OCI-M2 (cell line): Measurements from ENCODE around the gene MISP3.

Experiments used
- DNase-seq: peaks from one replicate; lab custom pipeline; 2025; ENCODE audit not compliant: unreplicated experiment; lab: John Stamatoyannopoulos, UW

MISP3 gene

DNA sequence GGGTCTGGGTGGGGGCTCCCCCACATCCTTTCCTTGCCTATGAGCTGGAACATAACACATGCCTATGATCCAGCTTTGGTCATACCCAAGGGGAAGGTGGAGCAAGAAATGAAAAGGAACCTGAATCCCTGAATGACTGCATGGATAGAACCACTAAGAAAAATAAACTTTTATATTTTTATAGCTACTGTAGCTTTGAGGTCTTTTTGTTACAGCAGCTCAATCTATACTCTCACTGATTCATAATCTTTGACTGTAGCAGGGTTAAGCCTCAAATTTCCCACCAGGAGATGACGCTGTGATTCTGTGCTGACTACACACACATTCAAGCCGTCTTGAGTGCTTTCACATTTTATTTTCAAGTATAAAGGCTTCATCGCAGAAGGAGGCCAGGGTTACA, 19.6 kb upstream of the MISP3 start:
- no peak for DNase-seq

DNA sequence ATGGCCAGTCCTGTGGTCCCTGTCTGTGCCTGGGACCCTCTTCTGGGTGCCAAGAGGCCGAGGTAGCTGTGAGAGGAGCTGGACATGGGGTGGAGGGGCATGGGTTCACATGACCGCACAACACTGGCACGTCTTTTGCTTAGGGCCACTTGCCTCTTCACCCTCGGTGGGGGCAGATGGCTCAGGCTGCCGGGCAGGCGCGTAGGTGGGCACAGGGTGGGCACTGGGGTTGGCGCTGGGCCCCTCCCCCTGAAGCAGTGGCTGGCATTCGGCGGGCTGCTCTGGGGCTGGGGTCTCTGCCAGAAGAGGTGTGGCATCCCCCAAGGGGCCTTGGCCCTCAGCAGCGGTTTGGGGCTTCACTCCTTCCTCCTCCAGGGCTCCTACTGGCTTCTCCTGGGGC, 19.1 kb upstream of the MISP3 start:
- DNase-seq = no peak

DNA sequence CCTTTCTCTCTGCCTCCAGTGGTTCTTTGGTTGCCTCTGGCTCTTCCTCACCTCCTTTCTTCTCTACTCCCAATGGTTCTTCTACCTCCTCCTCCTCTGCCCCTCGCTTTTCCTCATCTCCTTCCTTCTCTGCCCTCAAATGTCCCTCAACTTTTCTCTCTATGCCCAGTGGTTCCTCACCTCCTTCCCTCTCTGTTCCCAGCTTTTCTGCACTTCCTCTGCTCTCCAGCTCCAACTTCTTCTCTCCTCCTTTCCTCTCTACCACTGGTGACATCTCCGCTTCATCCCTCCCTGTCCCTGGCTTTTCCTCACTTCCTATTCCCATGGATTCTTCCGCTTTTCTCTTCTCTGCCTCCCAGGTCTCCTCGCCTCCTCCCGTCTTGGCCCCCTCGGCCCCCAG, 18.5 kb upstream of the MISP3 start:
- DNase-seq = no peak

DNA sequence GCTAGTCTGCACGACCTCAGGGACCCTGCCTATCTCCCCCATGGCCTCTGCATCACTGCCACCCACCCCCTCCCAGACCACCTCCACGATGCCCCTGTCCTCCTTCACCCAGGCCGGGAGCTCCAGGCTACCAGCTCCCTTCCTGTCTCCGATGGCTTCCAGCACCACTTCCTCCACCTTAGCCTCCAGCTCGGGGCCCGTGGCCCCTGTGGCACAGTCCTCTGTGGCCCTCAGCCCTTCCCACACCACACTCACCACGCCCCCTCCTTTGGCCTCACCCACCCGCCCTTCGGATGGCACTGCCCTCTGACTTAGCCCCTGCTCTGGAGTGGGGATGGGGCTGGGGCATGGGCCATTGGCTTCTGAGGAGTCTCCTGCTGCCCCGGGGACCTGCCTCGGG, 17.9 kb upstream of the MISP3 start:
- no peak for DNase-seq

DNA sequence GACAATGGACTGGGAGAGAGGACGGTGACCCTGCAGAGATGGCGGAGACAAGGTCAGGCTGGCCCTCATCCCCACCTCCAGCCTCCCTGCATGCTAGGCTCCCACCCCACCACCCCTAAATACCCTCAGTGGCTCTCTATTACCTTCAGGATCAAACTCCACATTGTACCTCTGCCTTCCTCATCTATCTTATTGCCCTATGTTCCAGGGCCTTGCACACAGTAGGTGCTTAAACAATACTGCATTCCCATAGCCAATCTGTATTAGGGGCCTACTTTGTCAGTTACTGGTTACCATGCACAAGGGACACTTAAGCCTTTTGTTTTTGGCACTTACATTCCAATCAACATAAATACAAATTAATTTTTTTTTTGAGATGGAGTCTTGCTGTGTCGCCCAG, 17.2 kb upstream of the MISP3 start:
- DNase-seq = no peak

DNA sequence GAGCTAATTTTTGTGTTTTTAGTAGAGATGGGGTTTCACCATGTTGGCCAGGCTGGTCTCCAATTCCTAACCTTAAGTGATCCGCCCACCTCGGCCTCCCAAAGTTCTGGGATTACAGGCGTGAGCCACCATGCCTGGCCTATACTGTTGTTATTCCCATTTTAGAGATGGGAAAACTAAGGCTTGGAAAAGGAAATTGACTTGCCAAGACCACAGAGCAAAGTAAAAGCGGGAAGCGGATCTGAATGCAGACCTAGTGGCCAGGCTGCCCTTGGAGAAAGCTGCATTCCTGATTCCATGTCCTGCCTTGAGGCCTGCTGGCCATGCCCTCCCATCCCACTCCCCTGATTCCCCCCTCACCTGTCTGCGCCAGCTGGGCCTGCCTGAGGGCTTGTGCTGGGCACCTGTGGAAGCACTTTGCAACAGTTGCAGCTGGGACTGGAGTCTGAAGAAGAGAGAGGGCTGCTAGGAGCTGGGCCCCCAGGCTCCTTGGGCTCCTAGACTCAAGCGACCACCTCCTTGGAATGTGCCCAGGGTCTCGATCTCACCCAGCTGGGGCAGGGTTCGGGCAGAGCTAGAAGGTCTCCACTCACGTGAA, 16.4 kb upstream of the MISP3 start:
- no peak for DNase-seq

DNA sequence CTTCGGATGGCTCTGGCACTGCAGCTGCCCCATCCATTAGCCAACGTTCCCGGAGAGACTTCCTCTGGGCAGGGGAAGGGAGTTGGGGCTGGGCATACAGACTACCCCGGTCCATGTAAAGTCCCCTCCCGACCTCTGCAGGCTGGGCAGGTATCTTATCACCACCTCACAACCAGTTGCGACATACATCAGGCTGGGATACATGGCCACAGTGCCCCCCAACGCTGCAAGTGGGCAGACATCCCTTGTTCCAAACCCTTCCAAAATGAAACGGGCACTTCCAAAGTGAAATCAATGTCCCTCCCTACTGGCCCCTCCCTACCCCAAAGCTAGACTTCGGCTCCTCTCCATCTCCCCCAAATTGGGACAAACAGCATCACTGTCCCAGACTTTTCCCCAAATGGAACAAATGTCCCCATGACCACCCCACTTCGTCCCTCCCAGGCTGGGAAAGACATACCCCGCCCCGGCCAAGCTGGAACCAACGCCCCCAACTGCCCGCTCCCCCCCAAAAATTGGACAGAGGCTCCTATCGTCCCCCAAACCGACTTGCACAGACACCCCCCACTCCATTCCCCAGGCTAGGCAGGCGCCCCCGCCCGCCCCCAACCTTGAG, 15.7 kb upstream of the MISP3 start:
- no peak for DNase-seq

DNA sequence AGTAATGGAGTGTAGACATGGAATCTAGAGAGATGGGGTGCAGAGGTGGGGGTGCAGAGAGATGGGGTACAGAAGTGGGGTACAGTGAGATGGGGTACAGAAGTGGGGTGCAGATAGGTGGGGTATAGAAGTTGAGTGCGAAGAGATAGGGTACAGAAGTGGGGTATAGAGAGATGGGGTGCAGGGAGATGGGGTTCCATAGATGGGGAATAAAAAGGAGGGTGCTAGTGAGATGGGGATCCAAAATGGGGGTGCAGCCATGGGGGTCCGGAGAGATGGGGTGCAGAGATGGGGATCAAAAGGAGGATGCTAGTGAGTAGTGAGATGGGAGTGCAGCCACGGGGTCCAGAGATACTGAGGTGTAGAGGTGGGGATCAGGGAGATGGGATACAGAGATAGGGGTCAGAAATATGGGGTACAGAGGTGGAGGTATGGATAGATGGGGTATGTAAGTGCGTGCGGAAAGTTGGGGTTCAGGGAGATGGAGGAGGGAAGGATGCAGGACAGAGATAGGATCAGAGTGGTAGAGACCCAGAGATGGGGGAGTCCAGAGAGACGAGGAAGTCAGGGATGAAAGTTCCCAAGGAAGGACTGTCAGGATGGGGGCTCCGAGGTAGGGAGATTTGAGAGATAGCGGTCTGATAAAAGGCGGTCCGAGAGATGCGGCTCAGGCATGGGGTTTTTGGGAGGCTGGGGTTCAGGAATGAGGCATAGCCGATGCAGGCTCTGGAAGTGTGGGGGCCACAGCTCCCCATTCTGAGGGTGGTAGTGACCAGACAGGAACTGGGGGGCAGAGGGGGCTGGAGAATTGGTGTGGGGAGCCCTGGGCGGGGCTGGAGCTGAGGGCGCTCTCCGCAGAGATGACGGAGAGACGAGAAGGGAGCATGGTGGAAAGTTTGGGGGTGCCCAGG, 14.1 kb upstream of the MISP3 start:
- DNase-seq = no peak

DNA sequence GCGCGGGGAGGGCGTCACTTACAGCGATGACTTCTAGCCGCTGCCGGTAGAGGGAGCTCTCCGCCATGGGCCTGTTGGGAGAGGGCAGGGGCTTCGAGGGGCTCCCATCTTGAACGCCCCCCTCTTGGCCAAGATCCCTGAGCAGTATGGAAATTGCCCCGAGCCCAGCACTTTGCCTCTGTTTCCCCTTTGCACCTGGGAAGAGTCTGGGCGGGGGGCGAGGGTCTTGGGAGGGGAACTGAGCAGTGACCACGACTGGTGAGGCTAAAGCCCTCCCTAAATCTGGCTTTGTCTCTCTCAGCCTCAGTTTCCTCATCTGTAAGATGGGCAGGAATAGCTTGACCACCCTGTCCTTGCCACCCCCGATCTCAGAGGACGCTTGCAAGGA, 13.5 kb upstream of the MISP3 start:
- DNase-seq = no peak

DNA sequence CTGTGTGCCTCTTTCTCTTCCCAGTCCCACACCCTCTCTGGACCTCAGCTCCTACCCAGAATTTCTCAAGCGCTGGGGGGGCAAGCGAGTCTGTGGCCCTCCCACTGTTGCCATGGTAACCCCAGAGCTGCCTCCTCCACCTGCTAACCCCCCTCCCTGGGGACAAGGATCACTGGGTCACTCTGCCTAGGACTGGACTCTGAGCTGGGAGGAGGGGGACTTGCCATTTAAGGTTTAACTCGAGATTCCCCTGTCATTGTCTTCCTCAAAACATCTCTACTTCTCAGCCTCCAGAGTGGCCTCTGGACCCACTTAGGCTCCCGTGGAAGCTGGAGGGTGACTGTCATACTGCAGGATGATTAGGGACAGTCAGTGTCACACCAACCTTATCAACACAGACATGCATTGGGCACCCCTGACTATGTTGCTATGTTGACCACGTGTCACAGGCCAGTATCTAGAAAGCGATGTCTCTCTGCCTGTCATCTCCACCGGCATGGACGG, 12.9 kb upstream of the MISP3 start:
- DNase-seq = peak; percentile 38

DNA sequence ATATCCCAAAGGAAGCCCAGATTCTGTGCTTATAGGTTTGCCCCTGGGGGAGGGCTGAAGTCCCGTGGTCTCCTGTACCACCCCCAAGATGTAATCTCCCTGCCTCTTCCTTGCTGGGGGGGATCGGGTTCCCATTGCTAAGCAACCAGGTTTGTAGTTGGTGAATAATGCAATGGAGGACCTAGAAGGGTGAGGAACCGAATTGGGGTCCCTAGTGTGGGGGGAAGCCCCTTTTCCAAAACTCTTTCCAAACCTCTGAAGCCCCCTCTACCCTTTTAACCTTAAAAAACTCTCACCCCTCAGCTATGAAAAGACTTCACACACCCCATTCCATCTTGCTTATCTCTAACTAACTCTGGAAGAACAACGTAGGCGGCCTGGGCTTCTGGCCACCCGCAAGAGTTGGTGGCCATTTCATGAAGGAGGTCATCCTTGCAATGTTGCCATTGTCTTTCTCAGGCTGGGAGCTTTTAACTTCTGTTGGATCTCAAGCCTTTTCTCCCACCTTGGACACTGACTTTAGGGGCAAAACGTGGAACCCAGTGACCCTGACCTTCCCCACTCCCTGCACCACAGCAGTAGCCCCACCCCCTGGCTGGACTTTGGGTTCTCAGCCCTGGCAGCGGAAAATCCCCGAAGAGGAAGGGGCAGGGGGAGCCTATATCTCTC, 11.4 kb upstream of the MISP3 start:
- peak; percentile 29 for DNase-seq

DNA sequence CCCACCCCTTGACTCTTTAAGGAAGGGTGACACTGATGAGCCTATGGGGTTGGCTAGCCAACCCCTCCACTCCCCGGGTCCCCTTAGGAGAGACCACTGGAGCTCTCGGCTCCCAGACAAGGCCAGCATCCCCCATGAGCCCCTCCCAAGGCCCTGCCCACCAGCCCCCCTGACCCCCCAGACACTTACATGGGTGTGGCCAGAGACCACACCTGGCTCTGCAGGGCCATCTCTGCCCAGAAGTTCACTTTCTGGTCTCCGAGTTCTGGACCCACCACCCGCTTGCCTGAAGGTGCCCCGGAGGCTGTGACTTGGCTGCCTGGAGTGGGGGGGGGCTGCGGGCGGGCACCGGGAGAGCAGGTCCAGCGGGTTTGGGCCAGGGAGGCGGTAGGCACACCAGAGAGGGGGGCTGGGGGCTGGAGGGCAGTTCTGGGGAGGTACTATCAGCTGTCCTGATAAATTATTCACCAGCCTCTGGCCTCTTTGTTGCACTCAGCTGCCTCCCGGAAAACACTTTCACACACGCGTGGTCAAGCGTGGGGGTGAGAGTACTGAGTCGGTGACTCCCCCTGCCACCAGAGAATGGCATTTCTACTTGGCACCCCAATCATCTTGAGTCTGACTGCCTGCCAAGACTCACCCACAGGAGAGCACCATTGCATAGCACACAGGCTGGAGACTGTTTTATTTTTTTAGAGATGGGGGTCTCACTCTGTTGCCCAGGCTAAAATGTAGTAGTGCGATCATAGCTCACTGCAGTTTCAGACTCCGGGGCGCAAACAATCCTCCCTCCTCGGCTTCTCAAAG, 10.6 kb upstream of the MISP3 start, which contains the start of gene PALM3:
PALM3 (minus strand) TSS at position 326 of the 807 bp plus-strand sequence; CDS start at position 230, 96 bp downstream.
- DNase-seq = no peak

DNA sequence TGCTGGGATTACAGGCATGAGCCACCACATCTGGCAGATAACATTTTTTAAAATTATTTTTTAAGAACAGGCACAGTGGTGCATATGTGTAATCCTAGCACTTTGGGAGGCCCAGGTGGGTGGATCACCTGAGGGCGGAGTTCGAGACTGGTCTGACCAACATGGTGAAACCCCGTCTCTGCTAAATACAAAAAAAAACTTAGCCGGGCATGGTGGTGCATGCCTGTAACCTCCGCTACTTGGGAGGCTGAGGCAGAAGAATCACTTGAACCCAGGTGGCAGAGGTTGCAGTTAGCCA, 10.1 kb upstream of the MISP3 start:
- no peak for DNase-seq

DNA sequence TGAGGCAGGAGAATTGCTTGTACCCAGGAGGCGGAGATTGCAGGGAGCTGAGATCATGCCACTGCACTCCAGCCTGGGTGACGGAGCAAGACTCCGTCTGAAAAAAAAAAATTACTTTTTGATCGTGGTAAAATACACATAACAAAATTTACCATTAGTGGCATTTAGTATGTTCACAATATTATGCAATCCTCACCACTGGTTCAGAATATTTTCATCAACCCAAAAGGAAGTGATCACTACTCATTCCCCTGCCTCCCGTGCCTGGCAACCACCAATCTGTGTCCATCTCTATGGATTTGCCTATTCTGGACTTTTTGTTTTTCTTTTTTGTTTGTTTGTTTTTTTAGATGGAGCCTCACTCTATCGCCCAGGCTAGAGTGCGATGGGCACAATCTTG, 9.5 kb upstream of the MISP3 start:
- DNase-seq = no peak

DNA sequence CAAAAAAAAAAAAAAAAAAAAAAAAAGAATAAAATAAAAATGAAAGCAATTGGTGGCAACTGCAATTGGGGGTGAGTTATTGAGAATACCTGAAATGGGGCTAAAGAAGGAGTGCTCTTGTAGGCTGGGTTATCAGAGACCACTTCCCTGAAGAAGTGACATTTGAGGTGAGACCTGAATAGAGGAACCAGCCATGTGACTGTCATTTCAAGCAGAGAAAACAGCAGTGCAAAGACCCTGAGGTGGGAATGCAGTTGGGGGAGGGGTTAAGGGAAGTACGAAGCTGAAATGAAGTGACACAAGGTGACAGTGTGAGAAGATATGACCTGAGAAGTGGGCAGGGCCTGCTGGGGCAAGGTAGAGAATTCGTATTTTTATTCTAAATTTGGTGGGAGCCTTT, 6.5 kb upstream of the MISP3 start:
- DNase-seq = no peak

DNA sequence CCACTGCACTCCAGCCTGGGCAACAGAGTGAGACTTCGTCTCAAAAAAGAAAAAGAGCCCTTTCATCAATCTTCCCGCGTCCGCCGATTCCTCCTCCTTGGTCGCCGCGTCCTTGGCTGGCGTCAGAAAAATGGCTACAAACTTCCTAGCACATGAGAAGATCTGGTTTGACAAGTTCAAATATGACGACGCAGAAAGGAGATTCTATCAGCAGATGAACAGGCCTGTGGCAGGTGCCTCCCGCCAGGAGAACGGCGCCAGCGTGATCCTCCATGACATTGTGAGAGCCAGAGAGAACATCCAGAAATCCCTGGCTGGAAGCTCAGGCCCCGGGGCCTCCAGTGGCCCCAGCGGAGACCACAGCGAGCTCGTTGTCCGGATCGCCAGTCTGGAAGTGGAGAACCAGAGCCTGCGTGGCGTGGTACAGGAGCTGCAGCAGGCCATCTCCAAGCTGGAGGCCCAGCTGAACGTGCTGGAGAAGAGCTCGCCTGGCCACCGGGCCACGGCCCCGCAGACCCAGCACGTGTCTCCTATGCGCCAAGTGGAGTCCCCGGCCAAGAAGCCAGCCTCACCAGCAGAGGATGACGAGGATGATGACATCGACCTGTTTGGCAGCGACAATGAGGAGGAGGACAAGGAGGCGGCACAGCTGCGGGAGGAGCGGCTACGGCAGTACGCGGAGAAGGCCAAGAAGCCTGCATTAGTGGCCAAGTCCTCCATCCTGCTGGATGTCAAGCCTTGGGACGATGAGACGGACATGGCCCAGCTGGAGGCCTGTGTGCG, 2.1 kb upstream of the MISP3 start:
- DNase-seq = no peak

DNA sequence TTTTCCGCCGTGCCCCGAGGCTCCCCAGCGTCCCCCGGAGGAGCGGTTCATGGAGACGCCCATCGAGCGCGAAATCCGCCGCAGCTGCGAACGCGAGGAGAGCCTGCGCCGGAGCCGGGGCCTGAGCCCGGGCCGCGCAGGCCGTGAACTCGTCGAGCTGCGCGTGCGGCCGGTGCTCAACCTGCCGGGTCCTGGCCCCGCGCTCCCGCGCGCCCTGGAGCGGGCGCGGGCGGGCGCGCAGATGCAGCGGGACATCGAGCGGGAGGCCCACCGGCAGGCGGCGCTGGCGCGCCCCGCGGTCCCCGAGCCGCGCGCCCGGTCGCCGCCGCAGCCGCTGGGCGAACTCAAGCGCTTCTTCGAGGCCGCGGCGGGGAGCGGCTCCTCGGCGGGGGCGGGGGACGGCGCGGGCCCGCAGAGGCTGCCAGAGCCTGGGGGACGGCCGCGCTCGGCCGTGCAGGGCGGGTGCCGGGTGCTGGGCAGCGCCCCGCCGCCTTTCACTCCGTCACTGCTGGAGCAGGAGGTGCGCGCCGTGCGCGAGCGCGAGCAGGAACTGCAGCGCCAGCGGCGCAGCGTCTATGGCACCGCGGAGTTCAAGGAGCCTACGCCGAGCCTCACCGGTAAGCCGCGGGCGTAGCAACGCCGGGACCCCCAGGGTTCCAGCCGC, 807 bp downstream of the MISP3 start:
- peak; percentile 86 for DNase-seq

DNA sequence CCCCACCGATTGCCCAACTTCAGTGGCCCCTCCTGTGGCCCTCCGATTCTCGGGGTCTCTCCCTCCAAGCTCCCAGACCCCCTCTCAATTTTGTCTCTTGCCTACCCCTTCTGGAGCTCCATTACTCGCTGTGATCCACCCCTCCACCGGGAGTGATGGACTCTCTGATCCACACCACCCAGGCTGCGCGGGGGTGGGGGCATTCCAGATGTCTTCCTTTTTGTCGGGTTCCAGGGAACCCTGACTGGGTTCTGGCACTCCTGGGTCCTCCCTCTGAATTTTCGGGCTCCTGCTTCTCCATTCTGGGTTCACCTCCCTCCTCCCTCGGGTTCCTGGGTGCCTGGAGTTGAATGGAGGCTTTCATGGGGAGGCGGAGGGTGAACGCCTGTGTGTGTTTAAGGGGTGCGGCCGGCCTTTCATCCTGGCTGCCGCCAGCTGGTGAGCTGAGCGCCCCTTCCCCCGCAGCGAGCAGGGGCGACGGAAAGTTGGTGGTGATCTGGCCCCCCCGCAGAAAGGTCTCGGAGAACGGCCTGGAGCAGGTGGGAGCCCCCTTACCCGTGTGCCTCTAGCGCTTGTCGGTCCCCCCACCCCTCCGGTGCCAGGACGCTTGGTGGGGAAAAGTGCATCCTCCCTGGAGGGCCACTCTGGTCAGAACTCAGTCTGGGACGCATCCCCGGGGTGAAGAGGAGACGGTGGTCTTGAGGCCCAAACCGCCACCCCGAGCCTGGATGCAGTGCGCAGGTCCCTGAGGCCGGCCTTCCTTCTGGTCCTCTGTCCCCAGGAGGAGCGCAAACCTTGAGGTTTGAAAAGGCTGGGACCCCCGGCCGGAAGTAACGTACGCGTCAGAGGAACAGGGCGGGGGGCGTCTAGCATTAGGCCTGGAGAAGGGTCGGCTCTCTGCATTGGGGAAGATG, 1.6 kb downstream of the MISP3 start:
- DNase-seq = peak; percentile 86
